ENCODE measurements around the gene BBS9. TPM values are rescaled to one million over a fixed set of nuclear protein-coding genes. Genes with fewer than 3 reads are reported as not detected.

Gene BBS9
- total RNA-seq, 3 donors from 2014 or later, result 8.2 to 23.5 (median 15.8) TPM

DNA sequence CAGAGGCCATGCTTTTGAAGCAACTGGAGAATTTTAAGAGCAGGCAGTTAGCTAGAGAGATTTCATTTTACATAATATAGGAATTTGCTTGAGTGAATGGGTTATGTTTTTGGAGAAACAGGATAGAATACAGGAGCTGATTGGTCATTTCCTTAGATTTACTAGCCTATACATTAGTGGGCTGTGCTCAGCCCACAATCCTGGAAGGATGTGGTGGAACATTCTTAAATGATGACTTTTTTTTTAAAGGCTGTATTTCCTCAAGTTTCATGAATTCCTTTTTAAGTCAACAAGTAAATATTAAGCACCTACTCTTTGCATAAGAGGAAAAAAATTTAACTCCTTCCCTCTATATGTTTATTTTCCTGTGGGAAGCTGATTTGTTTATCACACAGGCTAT, 461.6 kb downstream of the BBS9 start:
- no peak overlapping the region for H3K4me3 ChIP-seq
- no peaks in the 10 kb centered on the region for H3K4me1 ChIP-seq (ENCODE audit: low read depth)
- no peaks in the 10 kb centered on the region for H3K36me3 ChIP-seq (ENCODE audit: low read depth)
- no peaks in the 10 kb centered on the region for H3K9me3 ChIP-seq
- ATAC-seq (no peak), DNase-seq (no peak)
- intact Hi-C loops (cut with DNase I, micrococcal nuclease), result no loop called here
- TF ChIP-seq, protein P1, sequence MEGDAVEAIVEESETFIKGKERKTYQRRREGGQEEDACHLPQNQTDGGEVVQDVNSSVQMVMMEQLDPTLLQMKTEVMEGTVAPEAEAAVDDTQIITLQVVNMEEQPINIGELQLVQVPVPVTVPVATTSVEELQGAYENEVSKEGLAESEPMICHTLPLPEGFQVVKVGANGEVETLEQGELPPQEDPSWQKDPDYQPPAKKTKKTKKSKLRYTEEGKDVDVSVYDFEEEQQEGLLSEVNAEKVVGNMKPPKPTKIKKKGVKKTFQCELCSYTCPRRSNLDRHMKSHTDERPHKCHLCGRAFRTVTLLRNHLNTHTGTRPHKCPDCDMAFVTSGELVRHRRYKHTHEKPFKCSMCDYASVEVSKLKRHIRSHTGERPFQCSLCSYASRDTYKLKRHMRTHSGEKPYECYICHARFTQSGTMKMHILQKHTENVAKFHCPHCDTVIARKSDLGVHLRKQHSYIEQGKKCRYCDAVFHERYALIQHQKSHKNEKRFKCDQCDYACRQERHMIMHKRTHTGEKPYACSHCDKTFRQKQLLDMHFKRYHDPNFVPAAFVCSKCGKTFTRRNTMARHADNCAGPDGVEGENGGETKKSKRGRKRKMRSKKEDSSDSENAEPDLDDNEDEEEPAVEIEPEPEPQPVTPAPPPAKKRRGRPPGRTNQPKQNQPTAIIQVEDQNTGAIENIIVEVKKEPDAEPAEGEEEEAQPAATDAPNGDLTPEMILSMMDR (IDR thresholded peaks at IDR 0.05), result no peak

DNA sequence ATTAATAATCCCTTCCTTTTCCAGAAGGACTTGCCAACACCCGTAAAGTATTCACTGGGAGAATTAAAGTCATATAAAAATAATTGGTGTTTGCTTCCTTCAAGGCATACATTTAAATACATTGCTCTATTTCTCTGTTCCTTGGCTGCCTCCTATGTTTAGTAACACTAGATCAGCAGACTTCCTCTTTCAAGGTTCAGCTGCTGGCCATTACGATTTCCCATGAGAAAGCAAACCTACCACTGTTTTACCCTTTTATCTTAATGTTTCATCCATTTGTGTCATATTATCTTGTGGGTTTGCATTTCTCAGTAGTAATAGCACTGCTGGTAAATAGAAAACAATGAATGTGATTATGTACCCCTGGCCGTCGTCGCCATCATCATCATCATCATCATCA, 462.1 kb downstream of the BBS9 start:
- Histone ChIP-seq H3K4me3 (no peak overlapping the region), H3K36me3 (ENCODE audit: low read depth) (no peaks in the 10 kb centered on the region), H3K4me1 (ENCODE audit: low read depth) (no peaks in the 10 kb centered on the region), H3K9me3 (no peaks in the 10 kb centered on the region)
- intact Hi-C loops (cut with DNase I, micrococcal nuclease), result no loop called here
- no peak for ATAC-seq
- DNase-seq, result no peak
- TF ChIP-seq, protein P1 (IDR thresholded peaks at IDR 0.05), result no peak

DNA sequence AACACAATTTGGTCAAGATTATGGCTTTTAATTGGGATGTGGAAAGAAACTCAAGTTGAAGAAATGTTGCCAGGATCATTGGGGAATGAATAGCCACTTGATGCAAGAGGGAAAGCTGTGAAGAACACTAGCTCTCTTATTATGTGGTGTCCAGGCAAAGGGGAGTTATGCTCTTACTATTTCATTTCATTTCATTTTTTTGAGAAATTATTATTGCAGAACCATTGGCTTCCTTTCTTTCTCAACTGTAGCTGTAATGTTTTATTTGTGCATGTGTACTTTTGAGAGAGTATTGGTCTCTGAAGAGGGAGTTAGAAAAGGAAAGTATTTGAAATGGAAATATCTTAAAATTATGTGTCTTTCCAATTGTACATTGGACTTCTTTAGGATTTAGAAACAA, 463.4 kb downstream of the BBS9 start:
- intact Hi-C loops (cut with DNase I, micrococcal nuclease), result no loop called here
- ATAC-seq, result no peak
- no peak for DNase-seq
- H3K9me3 ChIP-seq, result no peaks in the 10 kb centered on the region
- TF ChIP-seq, protein P1 (IDR thresholded peaks at IDR 0.05), result no peak
- H3K4me1 ChIP-seq (ENCODE audit: low read depth), result no peaks in the 10 kb centered on the region
- no peak overlapping the region for H3K4me3 ChIP-seq
- no peaks in the 10 kb centered on the region for H3K36me3 ChIP-seq (ENCODE audit: low read depth)

DNA sequence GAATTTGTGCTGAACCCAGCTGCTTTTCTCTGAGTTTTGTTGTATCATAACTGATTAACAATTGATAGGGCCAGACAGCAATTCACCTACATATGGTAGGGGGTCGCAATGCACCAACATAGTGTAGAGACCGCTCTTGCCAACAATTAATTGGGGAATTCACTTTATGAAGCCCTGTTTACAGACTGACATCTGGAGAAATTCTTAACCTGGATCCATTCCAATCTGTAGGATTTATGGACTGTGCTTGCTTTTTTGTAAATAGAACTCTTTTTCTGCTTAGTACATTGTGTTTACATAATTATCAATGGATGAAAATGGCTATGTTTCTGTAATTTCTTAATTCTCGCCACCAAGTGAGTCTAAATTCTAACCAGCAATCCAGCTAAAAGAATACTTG, 464.2 kb downstream of the BBS9 start:
- H3K9me3 ChIP-seq, result no peaks in the 10 kb centered on the region
- no peaks in the 10 kb centered on the region for H3K36me3 ChIP-seq (ENCODE audit: low read depth)
- TF ChIP-seq, protein P1 (IDR thresholded peaks at IDR 0.05), result no peak
- intact Hi-C loops (cut with DNase I, micrococcal nuclease), result no loop called here
- no peak overlapping the region for H3K4me3 ChIP-seq
- ATAC-seq, result no peak
- DNase-seq, result no peak
- H3K4me1 ChIP-seq (ENCODE audit: low read depth), result no peaks in the 10 kb centered on the region

DNA sequence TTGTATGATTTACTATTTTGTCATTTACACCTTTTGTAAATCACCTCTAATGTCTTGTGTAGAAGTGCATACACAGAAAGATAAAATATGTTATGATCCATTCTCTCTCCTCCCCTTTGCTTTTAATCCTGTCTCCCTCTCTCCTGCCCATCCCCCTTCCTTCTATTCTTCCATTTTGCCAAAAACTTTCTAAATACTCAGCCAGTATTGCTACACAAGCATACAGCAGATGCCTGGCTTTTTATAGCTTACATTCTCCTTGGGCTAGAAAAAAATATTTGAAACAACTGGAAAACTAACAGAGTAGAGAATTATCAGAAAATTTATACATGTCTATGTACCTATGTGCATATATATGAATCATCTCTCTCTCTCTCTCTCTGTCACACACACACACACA, 467.3 kb downstream of the BBS9 start:
- TF ChIP-seq, protein P1 (IDR thresholded peaks at IDR 0.05), result no peak
- Histone ChIP-seq H3K4me1 (ENCODE audit: low read depth) (no peaks in the 10 kb centered on the region), H3K36me3 (ENCODE audit: low read depth) (no peaks in the 10 kb centered on the region), H3K4me3 (no peak overlapping the region), H3K9me3 (no peaks in the 10 kb centered on the region)
- intact Hi-C loops (cut with DNase I, micrococcal nuclease), result no loop called here
- DNase-seq, result no peak
- ATAC-seq, result no peak

DNA sequence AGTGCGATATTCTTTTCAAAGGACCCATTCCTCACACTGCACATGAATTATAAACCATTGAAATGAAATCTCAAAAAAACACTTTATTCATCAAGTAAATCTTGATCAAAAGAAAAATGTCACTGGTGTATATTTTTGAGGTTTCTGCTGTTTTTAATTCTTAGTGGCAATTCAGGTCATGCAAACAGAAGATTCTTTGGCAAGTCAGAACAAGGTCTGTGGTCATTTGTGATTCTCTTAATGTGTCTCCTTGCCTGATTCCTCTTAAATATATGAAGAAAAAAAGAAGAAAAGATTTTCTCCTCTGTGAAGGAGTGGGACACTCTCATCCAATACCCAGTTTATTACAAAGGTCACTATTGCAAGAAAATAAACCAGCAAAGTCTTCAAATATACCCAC, 467.8 kb downstream of the BBS9 start:
- no peaks in the 10 kb centered on the region for H3K4me1 ChIP-seq (ENCODE audit: low read depth)
- ATAC-seq (no peak), DNase-seq (no peak)
- H3K9me3 ChIP-seq, result no peaks in the 10 kb centered on the region
- TF ChIP-seq, protein P1 (IDR thresholded peaks at IDR 0.05), result no peak
- H3K4me3 ChIP-seq, result no peak overlapping the region
- H3K36me3 ChIP-seq (ENCODE audit: low read depth), result no peaks in the 10 kb centered on the region
- intact Hi-C loops (cut with DNase I, micrococcal nuclease), result no loop called here
